ENCODE data around the gene TNS1. TPM values are rescaled to one million over a fixed set of nuclear protein-coding genes. Genes with fewer than 3 reads are reported as not detected.

TNS1 gene
- polyA plus RNA-seq, 1 of the 3 experiments (the other 2 are of a cell fraction): 12.1 TPM

- peaks cover 59 to 80% of the 10 kb centered on the region in 2 experiments for H3K36me3 ChIP-seq (replicated peaks in 1 of 2; ENCODE audit: control insufficient read depth in 1 of 2, insufficient read depth in 2 of 2, low read length in 1 of 2)
- POLR2A ChIA-PET: no interaction called here
These were observed 185.1 kb downstream of the TNS1 start for GRCh38 chr2:217817466-217818292.

More at GRCh38 chr2:217817466-217818292, 185.1 kb downstream of the TNS1 start:
- TF ChIP-seq JUND (IDR thresholded peaks at IDR 0.05): no peak
- TF ChIP-seq REST (IDR thresholded peaks at IDR 0.05; ENCODE audit: low read depth, low read length): no peak
- no peak for TF ChIP-seq GATA2 (CRISPR knock-in tag; IDR thresholded peaks at IDR 0.05)
- TF ChIP-seq RAD21 (IDR thresholded peaks at IDR 0.05; ENCODE audit: low read length): no peak
- TF ChIP-seq, protein P1, sequence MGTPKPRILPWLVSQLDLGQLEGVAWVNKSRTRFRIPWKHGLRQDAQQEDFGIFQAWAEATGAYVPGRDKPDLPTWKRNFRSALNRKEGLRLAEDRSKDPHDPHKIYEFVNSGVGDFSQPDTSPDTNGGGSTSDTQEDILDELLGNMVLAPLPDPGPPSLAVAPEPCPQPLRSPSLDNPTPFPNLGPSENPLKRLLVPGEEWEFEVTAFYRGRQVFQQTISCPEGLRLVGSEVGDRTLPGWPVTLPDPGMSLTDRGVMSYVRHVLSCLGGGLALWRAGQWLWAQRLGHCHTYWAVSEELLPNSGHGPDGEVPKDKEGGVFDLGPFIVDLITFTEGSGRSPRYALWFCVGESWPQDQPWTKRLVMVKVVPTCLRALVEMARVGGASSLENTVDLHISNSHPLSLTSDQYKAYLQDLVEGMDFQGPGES (IDR thresholded peaks at IDR 0.05; ENCODE audit: low read depth, low read length): no peak
- no peak for TF ChIP-seq YY1 (IDR thresholded peaks at IDR 0.05; ENCODE audit: low read depth)
- no peak for TF ChIP-seq TAF1 (IDR thresholded peaks at IDR 0.05; ENCODE audit: borderline replicate concordance, low read depth, low read length)
- TF ChIP-seq ELF1 (IDR thresholded peaks at IDR 0.05): no peak
- TF ChIP-seq EZH2phosphoT487 (IDR thresholded peaks at IDR 0.05; ENCODE audit: borderline replicate concordance, low read depth): no peak
- no peak for TF ChIP-seq TCF12 (IDR thresholded peaks at IDR 0.05)
- TF ChIP-seq FOXJ3 (CRISPR knock-in tag; IDR thresholded peaks at IDR 0.05): no peak
- CTCF ChIA-PET: interaction anchor here (1.7 kb wide), 1 partner anchor 10 kb away, joined by 5 read pairs; no protein-coding TSS in a partner anchor
- no peaks in the 10 kb centered on the region for H3K27me3 ChIP-seq (ENCODE audit: insufficient read depth)
- no peak overlapping the region for H3K27ac ChIP-seq (ENCODE audit: low read depth in 2 of 2, low read length in 1 of 2)
- H3K79me2 ChIP-seq (ENCODE audit: insufficient read depth): no peaks in the 10 kb centered on the region
- DNase-seq: no peak
- H3K4me1 ChIP-seq (ENCODE audit: control insufficient read depth in 1 of 2, insufficient read depth in 2 of 2, low read depth in 1 of 2, low read length in 1 of 2): peaks cover 0 to 9% of the 10 kb centered on the region in 2 experiments; a peak in 1 of 4 replicates
- WGBS (ENCODE audit: low lambda C conversion rate): 94% methylated on average over 20 of the region's 26 CpGs
- peaks cover 2% of the 10 kb centered on the region for H3F3A ChIP-seq (replicated peaks; ENCODE audit: insufficient read depth)
- H3K4me2 ChIP-seq: no peak overlapping the region
- 0 out of 2 replicates have a peak, but pooled peaks cover 4% of the 10 kb centered on the region for H4K20me1 ChIP-seq (ENCODE audit: insufficient read depth)
- no peaks in the 10 kb centered on the region for H3K9me3 ChIP-seq
- no peaks in the 10 kb centered on the region for H3K9me2 ChIP-seq
- no peak overlapping the region for H3K4me3 ChIP-seq (ENCODE audit: low read depth in 2 of 2, low read length in 1 of 2)
- no peak overlapping the region for H2AFZ ChIP-seq (ENCODE audit: low read depth)
- H3K9ac ChIP-seq: no peak overlapping the region
